BJ (cell line): ENCODE measurements around the gene USP20. TPM values are rescaled to one million over a fixed set of nuclear protein-coding genes. Genes with fewer than 3 reads are reported as not detected.

ENCODE experiments used
- CTCF ChIA-PET: fragments of 350-600 bp; formaldehyde crosslinking; extraction: SDS; loops from one replicate; lab custom pipeline; 2021; ENCODE audit warnings: antibody characterized with exemption, inconsistent platforms; lab: Yijun Ruan, JAX
- POLR2A ChIA-PET: fragments of 300-600 bp; sonication (Branson Sonifier 250); formaldehyde crosslinking; extraction: SDS; loops from one replicate; lab custom pipeline; 2021; ENCODE audit warnings: antibody characterized with exemption; lab: Charles Lee
- DNase-seq: peaks from one replicate; pipeline ENCODE4 v3.0.0-alpha.2; 2011; ENCODE audit warnings: low read depth
- H3K27me3 ChIP-seq: 2 replicates; pipeline ENCODE4 v1.6.0; 2011; ENCODE audit warnings: low read length; ENCODE audit not compliant: control insufficient read depth, insufficient read depth
- H3K36me3 ChIP-seq: 2 replicates; pipeline ENCODE4 v1.5.1; 2011; ENCODE audit warnings: low read length; ENCODE audit not compliant: control insufficient read depth, insufficient read depth
- H3K4me3 ChIP-seq: 2 replicates; pipeline ENCODE4 v1.5.1; 2011; ENCODE audit warnings: low read depth, mild to moderate bottlenecking, control low read depth, low read length
- polyA plus RNA-seq: library from polyadenylated mRNA; depleted of rRNA; stranded (reverse); fragments of >200 nt; gene quantifications from 2 replicates; pipeline ENCODE4 v1.2.3, GENCODE V29; 2011
- TF ChIP-seq, protein P1 (sequence below): IDR thresholded peaks from 2 replicates; pipeline ENCODE4 v1.5.1; 2011; ENCODE audit warnings: low read depth, mild to moderate bottlenecking, control low read depth, inconsistent platforms, low read length, moderate library complexity; ENCODE audit not compliant: insufficient read depth

USP20 gene
- polyA plus RNA-seq, 1 experiment = 19.0 TPM

DNA sequence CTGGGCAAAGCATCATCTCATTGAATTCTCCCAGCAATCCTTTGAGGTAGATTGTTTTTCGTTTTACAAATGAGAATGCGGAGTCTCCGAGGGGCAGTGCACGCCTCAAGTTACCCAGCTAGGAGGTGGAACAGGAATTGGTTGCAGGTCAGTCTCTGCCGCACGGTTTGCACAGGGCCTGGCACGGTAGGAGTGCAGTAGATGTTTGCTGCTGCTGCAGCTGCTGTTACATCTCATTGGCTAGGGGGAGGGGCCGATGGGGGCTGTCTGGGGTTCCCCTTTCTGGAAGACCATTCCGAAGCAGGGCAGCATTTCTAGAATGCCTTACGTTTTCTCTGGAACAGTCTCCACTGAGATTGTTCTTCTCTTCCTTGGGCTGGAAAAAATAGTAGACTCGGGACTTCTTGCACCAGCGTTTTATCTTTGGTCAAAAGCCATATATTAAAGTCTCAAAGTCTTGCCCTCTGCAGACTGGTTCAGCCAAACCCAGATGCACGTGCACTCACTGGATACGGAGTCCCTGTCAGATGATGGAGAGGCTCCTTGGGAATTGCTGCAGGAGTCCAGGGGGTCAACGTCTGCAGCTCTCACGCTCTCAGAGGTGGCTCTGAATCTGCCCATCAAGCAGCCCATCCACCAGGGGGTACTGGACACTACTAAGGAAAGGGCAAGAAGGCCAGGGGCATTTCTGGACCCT is 1.2 kb downstream of the USP20 start:
- no peak for DNase-seq
- Histone ChIP-seq H3K36me3 (peaks cover 2% of the 10 kb centered on the region), H3K4me3 (peak overlapping the region; percentile 68), H3K27me3 (no peaks in the 10 kb centered on the region)
- ChIA-PET CTCF (no interaction called here), POLR2A (no interaction called here)
- TF ChIP-seq, protein P1, sequence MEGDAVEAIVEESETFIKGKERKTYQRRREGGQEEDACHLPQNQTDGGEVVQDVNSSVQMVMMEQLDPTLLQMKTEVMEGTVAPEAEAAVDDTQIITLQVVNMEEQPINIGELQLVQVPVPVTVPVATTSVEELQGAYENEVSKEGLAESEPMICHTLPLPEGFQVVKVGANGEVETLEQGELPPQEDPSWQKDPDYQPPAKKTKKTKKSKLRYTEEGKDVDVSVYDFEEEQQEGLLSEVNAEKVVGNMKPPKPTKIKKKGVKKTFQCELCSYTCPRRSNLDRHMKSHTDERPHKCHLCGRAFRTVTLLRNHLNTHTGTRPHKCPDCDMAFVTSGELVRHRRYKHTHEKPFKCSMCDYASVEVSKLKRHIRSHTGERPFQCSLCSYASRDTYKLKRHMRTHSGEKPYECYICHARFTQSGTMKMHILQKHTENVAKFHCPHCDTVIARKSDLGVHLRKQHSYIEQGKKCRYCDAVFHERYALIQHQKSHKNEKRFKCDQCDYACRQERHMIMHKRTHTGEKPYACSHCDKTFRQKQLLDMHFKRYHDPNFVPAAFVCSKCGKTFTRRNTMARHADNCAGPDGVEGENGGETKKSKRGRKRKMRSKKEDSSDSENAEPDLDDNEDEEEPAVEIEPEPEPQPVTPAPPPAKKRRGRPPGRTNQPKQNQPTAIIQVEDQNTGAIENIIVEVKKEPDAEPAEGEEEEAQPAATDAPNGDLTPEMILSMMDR = no peak

DNA sequence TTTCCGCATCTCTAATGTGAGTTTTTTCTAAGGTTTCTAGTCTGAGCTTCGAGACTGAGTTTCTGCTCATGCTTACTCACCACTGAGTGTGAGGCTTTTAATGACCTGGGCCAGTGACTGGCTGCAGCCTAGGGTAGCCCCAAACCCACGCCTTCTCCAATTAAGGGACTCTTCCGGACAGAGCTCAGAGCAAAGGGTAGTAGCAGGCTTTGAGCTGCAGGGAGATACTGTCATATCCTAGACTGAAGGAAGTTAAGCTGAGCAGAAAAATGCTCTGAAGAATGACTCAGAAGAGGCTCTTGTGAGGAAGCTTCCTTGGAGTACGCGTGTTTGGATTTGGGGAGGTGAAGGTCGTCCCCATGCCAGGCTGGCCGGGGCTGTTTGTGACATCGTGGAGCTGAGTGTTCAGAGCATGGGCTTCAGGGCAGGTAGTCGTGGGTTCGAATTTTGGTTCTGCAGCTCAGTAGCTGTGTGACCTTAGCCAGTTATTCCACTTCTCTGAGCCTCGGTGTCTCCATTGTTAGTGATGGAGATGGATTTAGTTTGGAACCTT is 3.5 kb downstream of the USP20 start:
- Histone ChIP-seq H3K36me3 (peaks cover 4% of the 10 kb centered on the region; the same call in 1 of the 2 replicates), H3K27me3 (no peaks in the 10 kb centered on the region), H3K4me3 (no peak overlapping the region)
- TF ChIP-seq, protein P1 = no peak
- DNase-seq = peak; percentile 73
- CTCF ChIA-PET = no interaction called here
- POLR2A ChIA-PET = no interaction called here

DNA sequence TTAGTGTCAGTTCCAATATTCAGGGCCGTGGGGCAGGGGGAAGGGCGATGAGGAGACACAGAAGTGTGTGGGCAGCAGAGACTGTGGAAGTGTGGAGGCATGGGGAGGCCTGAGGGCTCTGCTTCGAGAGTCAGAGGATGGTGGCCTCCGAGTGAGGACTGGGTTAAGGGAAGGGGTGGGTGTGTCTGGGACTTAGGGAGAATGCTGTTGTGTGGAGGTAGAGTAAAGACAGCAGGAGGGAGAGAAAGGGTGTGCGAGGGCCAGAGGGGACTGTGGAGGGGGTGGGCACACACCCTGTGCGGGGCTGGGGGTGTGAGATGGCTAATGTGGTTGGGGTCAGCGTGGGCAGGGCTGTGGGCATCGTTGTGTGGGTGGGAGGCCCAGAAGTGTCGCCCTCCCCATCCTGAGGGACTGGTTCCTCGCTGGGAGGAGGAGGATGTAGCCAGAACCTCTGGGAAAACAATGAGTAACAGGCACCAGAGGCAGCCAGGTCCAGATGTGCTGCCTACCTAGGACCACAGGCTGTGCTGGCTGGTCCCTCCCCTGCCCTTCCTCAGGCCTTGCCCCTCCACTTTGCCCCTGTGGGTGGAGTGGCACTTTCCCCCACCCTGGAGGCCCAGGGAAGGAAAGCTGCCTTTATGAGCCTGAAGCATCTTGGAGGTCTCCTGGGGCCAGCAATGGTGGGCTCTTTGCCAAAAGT is 4.2 kb downstream of the USP20 start:
- DNase-seq = no peak
- Histone ChIP-seq H3K4me3 (no peak overlapping the region), H3K27me3 (no peaks in the 10 kb centered on the region), H3K36me3 (peaks cover 4% of the 10 kb centered on the region; the same call in 1 of the 2 replicates)
- POLR2A ChIA-PET = no interaction called here
- CTCF ChIA-PET = no interaction called here
- TF ChIP-seq, protein P1 = no peak

DNA sequence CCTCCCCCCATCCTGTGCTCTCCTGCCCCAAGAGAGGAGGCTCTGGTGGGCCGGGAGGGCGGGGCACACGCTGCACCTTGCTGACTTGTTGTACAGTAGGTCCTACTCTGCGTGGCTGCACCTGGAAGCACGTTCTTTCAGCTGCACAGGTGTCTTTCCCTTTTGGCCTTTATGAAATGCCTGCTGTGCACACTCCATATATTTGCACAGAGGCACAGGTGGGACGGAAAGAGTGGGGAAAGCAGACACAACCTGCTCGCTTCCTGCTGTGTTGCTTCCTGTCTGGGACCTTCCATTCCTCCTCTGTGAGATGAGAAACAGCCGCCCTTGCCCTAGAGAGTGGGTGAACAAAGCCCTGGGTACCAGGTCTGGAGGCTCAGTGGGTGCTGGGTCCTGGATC is 4.8 kb downstream of the USP20 start:
- peaks cover 4% of the 10 kb centered on the region; the same call in 1 of the 2 replicates for H3K36me3 ChIP-seq

DNA sequence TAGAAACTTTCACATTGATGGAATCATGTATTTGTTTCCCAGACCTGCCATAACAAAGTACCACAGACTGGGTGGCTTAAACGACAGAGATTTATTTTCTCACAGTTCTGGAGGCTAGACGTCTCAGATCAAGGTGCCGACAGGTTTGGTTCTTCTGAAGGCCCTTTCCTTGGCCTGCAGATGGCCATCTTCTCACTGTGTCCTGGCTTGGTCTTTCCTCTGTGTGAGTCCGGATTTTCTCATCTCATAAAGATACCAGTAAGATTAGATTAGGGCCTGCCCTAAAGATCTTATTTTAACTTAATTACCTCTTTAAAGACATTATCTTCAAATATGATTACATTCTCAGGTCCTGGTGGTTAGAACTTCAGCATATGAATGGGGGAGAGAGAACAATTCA is 5.8 kb downstream of the USP20 start:
- no peaks in the 10 kb centered on the region for H3K27me3 ChIP-seq
- ChIA-PET CTCF (no interaction called here), POLR2A (no interaction called here)
- DNase-seq = no peak
- TF ChIP-seq, protein P1 = no peak
- H3K4me3 ChIP-seq = no peak overlapping the region
- peaks cover 4% of the 10 kb centered on the region; the same call in 1 of the 2 replicates for H3K36me3 ChIP-seq

More for the DNA sequence above, 4.8 kb downstream of the USP20 start:
- POLR2A ChIA-PET = no interaction called here
- Histone ChIP-seq H3K4me3 (no peak overlapping the region), H3K27me3 (no peaks in the 10 kb centered on the region)
- CTCF ChIA-PET = no interaction called here
- no peak for DNase-seq
- TF ChIP-seq, protein P1 = no peak
